ENCODE measurements around the gene OAS2.

Gene OAS2

DNA sequence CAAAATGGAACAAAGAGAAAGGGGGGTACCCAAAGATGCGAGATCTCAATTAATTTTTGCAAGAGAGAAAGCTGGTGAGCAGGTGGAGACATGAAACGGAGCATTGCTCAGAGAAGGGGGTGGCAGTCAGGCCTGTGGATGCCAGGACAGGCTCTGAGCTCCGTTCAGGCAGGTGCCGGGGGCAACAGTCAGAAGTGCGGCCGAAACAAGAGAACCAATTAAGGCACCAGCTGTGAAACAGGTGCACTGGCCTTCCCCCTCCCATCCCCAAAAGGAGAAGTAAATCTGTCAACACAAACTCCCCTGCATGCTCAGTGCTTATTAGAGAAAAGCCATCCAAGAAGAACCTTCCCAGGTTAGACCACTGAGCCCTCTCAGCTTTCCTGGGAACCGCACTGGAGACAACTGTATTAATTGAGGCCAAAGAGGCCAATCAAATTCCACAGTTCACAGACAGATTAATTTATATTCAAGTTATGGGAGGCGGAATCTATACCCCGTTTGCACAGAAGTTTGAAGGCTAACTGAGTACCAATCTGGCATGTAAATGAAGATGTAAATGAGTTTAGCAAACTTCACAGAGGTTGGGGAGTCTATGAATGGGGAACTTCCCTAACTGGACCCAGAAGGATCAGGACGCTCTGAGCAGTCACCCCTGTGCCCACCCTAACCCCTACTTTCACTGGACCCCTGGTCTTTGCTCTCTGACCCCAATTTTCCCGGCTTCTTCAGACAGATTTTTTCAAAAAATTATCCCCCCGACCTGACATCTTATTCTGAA is 20.9 kb downstream of the OAS2 start:
- no peaks in the 10 kb centered on the region for H3K36me3 ChIP-seq (ENCODE audit: control insufficient read depth, insufficient read depth, low read length)
- DNase-seq (ENCODE audit: low read depth, low spot score) = no peak

DNA sequence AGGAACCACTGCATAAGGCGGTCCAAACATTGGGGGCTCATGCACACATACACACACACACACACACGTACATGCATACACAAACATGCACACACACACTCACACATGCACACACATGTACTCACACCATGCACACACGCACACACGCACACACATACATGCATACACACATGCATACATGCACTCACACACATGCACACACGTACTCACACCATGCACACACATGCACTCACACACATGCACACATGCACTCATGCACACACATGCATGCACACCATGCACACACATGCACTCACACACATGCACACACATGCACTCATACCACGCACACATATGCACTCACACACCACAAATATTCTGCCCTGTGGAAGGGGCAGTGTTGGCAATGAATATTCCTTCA is 22.1 kb downstream of the OAS2 start:
- no peak overlapping the region for H3K27ac ChIP-seq (ENCODE audit: low read length)
- no peak for DNase-seq (ENCODE audit: low read depth, low spot score)
- H3K27me3 ChIP-seq (ENCODE audit: control insufficient read depth, insufficient read depth, low read length) = no peaks in the 10 kb centered on the region
- no peak overlapping the region for H3K4me3 ChIP-seq (ENCODE audit: low read length)
- no peaks in the 10 kb centered on the region for H3K9me3 ChIP-seq (ENCODE audit: control insufficient read depth, insufficient read depth, low read length)
- WGBS (ENCODE audit: insufficient coverage, insufficient read length) = no CpG with 5 or more reads among the region's 6 CpGs
- H3K36me3 ChIP-seq (ENCODE audit: control insufficient read depth, insufficient read depth, low read length) = no peaks in the 10 kb centered on the region
- H3K4me1 ChIP-seq (ENCODE audit: control insufficient read depth, insufficient read depth, low read length) = no peaks in the 10 kb centered on the region

More for the DNA sequence above, 20.9 kb downstream of the OAS2 start:
- Histone ChIP-seq H3K27me3 (ENCODE audit: control insufficient read depth, insufficient read depth, low read length) (no peaks in the 10 kb centered on the region), H3K27ac (ENCODE audit: low read length) (no peak overlapping the region), H3K4me1 (ENCODE audit: control insufficient read depth, insufficient read depth, low read length) (no peaks in the 10 kb centered on the region), H3K4me3 (ENCODE audit: low read length) (no peak overlapping the region), H3K9me3 (ENCODE audit: control insufficient read depth, insufficient read depth, low read length) (no peaks in the 10 kb centered on the region)
- no CpG with 5 or more reads among the region's 12 CpGs for WGBS (ENCODE audit: insufficient coverage, insufficient read length)

DNA sequence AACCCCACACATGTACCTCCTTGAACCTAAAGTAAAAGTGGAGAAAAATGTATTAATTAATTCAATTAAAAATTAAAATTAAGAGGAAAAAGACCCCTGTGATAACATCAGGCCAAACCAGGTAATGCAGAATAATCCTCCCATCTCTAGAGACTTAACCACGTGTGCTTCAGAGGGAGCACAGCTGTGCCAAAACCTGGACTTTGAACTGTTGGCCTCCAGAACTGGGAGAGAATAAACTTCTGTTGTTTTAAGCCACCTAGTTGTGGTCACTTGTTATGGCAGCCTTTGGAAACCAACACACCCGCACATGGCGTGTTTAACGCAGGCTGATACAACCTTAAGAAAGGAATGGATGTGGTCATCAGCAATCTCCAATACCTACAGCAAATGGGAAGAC is 23.8 kb downstream of the OAS2 start:
- no CpG with 5 or more reads among the region's 4 CpGs for WGBS (ENCODE audit: insufficient coverage, insufficient read length)

DNA sequence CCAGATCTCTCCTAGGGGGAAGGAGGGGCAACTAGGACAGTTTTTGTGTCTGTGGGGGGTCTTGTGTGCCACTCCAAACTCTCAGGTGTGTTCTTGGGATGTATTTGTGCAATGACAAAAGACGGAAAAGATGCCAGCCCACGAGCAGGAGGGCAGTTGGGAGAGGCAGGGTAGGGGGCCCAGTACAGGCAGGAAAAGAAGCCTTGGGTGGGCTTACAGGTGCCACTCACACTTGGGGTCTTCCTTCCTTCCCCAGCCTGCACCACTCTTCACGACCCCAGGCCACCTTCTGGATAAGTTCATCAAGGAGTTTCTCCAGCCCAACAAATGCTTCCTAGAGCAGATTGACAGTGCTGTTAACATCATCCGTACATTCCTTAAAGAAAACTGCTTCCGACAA is 24.4 kb downstream of the OAS2 start:
- H3K4me1 ChIP-seq (ENCODE audit: control insufficient read depth, insufficient read depth, low read length) = no peaks in the 10 kb centered on the region
- no peaks in the 10 kb centered on the region for H3K36me3 ChIP-seq (ENCODE audit: control insufficient read depth, insufficient read depth, low read length)
- H3K9me3 ChIP-seq (ENCODE audit: control insufficient read depth, insufficient read depth, low read length) = no peaks in the 10 kb centered on the region
- no CpG with 5 or more reads among the region's 5 CpGs for WGBS (ENCODE audit: insufficient coverage, insufficient read length)
- H3K27me3 ChIP-seq (ENCODE audit: control insufficient read depth, insufficient read depth, low read length) = no peaks in the 10 kb centered on the region
- H3K4me3 ChIP-seq (ENCODE audit: low read length) = no peak overlapping the region
- no peak overlapping the region for H3K27ac ChIP-seq (ENCODE audit: low read length)
- DNase-seq (ENCODE audit: low read depth, low spot score) = no peak

More for the DNA sequence above, 23.8 kb downstream of the OAS2 start:
- H3K9me3 ChIP-seq (ENCODE audit: control insufficient read depth, insufficient read depth, low read length) = no peaks in the 10 kb centered on the region
- H3K4me1 ChIP-seq (ENCODE audit: control insufficient read depth, insufficient read depth, low read length) = no peaks in the 10 kb centered on the region
- no peaks in the 10 kb centered on the region for H3K36me3 ChIP-seq (ENCODE audit: control insufficient read depth, insufficient read depth, low read length)
- no peak overlapping the region for H3K27ac ChIP-seq (ENCODE audit: low read length)
- no peaks in the 10 kb centered on the region for H3K27me3 ChIP-seq (ENCODE audit: control insufficient read depth, insufficient read depth, low read length)
- DNase-seq (ENCODE audit: low read depth, low spot score) = no peak
- H3K4me3 ChIP-seq (ENCODE audit: low read length) = no peak overlapping the region

DNA sequence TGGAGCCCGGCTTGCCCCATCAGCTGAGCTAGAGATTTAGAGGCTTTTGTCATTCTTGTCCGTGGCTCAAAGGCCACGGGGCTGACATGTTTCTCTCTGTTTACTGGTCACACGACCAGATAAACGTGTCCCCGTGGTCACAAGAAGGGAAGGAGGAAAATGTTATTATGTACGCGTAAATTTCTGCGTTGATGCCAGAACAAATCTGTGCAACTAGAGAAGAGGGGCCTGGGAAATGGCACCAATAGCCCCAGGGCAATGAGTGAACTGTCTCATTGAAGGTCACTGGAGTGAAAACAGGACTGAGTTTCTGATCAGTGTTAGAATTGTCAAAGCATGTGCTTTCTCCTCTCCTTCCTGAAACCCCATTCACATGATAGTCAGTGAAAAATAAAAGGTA is 25.3 kb downstream of the OAS2 start:
- H3K4me1 ChIP-seq (ENCODE audit: control insufficient read depth, insufficient read depth, low read length) = no peaks in the 10 kb centered on the region
- no peaks in the 10 kb centered on the region for H3K9me3 ChIP-seq (ENCODE audit: control insufficient read depth, insufficient read depth, low read length)
- no CpG with 5 or more reads among the region's 9 CpGs for WGBS (ENCODE audit: insufficient coverage, insufficient read length)
- H3K36me3 ChIP-seq (ENCODE audit: control insufficient read depth, insufficient read depth, low read length) = no peaks in the 10 kb centered on the region
- no peak overlapping the region for H3K27ac ChIP-seq (ENCODE audit: low read length)
- H3K4me3 ChIP-seq (ENCODE audit: low read length) = no peak overlapping the region
- DNase-seq (ENCODE audit: low read depth, low spot score) = no peak
- no peaks in the 10 kb centered on the region for H3K27me3 ChIP-seq (ENCODE audit: control insufficient read depth, insufficient read depth, low read length)

DNA sequence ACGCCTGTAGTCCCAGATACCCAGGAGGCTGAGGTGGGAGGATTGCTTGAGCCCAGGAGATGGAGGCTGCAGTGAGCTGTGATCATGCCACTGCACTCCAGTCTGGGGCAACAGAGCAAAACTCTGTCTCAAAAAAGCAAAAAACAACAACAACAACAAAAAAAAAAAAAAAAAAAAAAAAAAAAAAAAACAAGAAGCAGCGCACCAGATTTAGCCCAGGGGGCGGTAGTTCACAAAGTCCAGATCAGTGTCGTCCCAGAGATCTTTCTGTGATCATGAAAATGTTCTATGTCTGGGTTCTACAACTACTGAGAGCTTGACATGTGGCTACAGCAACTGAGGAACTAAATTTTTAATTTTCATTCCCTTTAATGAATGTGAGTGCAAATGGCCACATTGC is 27.4 kb downstream of the OAS2 start:
- H3K27ac ChIP-seq (ENCODE audit: low read length) = no peak overlapping the region
- WGBS (ENCODE audit: insufficient coverage, insufficient read length) = no CpG with 5 or more reads among the region's 4 CpGs
- H3K36me3 ChIP-seq (ENCODE audit: control insufficient read depth, insufficient read depth, low read length) = no peaks in the 10 kb centered on the region
- DNase-seq (ENCODE audit: low read depth, low spot score) = no peak
- no peaks in the 10 kb centered on the region for H3K4me1 ChIP-seq (ENCODE audit: control insufficient read depth, insufficient read depth, low read length)
- no peak overlapping the region for H3K4me3 ChIP-seq (ENCODE audit: low read length)
- H3K9me3 ChIP-seq (ENCODE audit: control insufficient read depth, insufficient read depth, low read length) = no peaks in the 10 kb centered on the region
- H3K27me3 ChIP-seq (ENCODE audit: control insufficient read depth, insufficient read depth, low read length) = no peaks in the 10 kb centered on the region

DNA sequence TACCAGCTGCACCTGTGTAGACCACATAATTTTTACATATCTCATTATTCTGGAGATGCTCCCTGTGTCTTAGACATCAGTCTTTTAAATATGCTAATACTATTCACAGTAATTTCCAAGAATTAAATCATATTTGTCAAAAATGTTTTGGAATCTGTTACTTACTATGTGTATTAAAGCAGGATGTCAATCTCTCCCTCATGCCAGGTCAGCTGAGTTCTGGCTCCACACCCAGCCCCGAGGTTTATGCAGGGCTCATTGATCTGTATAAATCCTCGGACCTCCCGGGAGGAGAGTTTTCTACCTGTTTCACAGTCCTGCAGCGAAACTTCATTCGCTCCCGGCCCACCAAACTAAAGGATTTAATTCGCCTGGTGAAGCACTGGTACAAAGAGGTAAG is 27.9 kb downstream of the OAS2 start:
- DNase-seq (ENCODE audit: low read depth, low spot score) = no peak
- WGBS (ENCODE audit: insufficient coverage, insufficient read length) = no CpG with 5 or more reads among the region's 7 CpGs
- Histone ChIP-seq H3K4me1 (ENCODE audit: control insufficient read depth, insufficient read depth, low read length) (no peaks in the 10 kb centered on the region), H3K4me3 (ENCODE audit: low read length) (no peak overlapping the region), H3K36me3 (ENCODE audit: control insufficient read depth, insufficient read depth, low read length) (no peaks in the 10 kb centered on the region), H3K9me3 (ENCODE audit: control insufficient read depth, insufficient read depth, low read length) (no peaks in the 10 kb centered on the region), H3K27me3 (ENCODE audit: control insufficient read depth, insufficient read depth, low read length) (no peaks in the 10 kb centered on the region), H3K27ac (ENCODE audit: low read length) (no peak overlapping the region)

DNA sequence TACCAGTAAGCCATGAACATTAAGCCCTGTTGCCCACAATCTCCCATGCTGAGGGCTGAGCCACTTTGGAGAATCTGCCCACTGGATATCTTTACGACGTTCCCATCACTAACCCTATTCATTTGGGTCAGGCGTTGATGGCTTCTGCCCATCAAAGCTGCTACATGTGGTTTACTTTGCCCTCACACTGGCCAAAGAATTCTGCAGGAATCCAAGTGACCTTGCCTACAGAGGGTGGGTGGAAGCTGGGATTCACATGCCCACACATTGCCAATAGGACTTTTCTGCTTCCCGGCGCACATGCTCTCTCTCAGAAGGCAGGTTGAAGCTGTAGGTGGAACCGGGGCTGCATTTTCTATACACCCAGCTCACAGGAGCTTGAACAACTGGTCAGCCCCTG is 28.3 kb downstream of the OAS2 start:
- no peak for DNase-seq (ENCODE audit: low read depth, low spot score)
- Histone ChIP-seq H3K27ac (ENCODE audit: low read length) (no peak overlapping the region), H3K4me3 (ENCODE audit: low read length) (no peak overlapping the region), H3K9me3 (ENCODE audit: control insufficient read depth, insufficient read depth, low read length) (no peaks in the 10 kb centered on the region), H3K27me3 (ENCODE audit: control insufficient read depth, insufficient read depth, low read length) (no peaks in the 10 kb centered on the region), H3K4me1 (ENCODE audit: control insufficient read depth, insufficient read depth, low read length) (no peaks in the 10 kb centered on the region), H3K36me3 (ENCODE audit: control insufficient read depth, insufficient read depth, low read length) (no peaks in the 10 kb centered on the region)
- WGBS (ENCODE audit: insufficient coverage, insufficient read length) = no CpG with 5 or more reads among the region's 6 CpGs

DNA sequence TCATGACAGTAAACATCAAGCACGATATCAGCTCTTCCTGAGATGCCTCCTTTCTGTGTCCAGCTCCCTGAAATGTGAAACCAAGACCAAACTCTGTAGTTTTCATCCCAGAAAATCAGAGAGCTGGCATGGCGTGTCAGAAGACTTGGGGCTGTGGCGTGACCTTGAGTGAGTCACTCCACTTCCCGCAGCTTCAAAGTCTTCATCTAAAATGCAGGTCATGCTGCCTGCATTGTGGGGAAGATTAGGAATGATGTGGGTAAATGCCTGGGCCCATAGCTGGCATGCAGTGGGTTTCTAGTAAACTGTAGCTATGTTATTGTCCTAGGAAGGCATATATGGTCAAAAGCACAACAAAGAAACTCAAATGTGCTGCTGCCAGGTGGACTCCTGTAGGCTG is 28.8 kb downstream of the OAS2 start:
- DNase-seq (ENCODE audit: low read depth, low spot score) = no peak
- no peaks in the 10 kb centered on the region for H3K9me3 ChIP-seq (ENCODE audit: control insufficient read depth, insufficient read depth, low read length)
- no peak overlapping the region for H3K4me3 ChIP-seq (ENCODE audit: low read length)
- no peaks in the 10 kb centered on the region for H3K4me1 ChIP-seq (ENCODE audit: control insufficient read depth, insufficient read depth, low read length)
- WGBS (ENCODE audit: insufficient coverage, insufficient read length) = no CpG with 5 or more reads among the region's 4 CpGs
- H3K27me3 ChIP-seq (ENCODE audit: control insufficient read depth, insufficient read depth, low read length) = no peaks in the 10 kb centered on the region
- no peaks in the 10 kb centered on the region for H3K36me3 ChIP-seq (ENCODE audit: control insufficient read depth, insufficient read depth, low read length)
- no peak overlapping the region for H3K27ac ChIP-seq (ENCODE audit: low read length)

DNA sequence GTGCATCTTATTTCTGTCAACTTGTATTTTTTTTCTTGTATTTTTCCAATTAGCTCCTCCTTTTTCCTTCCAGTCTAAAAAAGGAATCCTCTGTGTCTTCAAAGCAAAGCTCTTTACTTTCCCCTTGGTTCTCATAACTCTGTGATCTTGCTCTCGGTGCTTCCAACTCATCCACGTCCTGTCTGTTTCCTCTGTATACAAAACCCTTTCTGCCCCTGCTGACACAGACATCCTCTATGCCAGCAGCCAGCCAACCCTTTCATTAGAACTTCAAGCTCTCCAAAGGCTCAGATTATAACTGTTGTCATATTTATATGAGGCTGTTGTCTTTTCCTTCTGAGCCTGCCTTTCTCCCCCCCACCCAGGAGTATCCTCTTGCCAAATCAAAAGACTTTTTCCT is 32.4 kb downstream of the OAS2 start:
- Histone ChIP-seq H3K36me3 (ENCODE audit: control insufficient read depth, insufficient read depth, low read length) (no peaks in the 10 kb centered on the region), H3K4me1 (ENCODE audit: control insufficient read depth, insufficient read depth, low read length) (no peaks in the 10 kb centered on the region)
- WGBS (ENCODE audit: insufficient coverage, insufficient read length) = no CpG with 5 or more reads among the region's 2 CpGs

DNA sequence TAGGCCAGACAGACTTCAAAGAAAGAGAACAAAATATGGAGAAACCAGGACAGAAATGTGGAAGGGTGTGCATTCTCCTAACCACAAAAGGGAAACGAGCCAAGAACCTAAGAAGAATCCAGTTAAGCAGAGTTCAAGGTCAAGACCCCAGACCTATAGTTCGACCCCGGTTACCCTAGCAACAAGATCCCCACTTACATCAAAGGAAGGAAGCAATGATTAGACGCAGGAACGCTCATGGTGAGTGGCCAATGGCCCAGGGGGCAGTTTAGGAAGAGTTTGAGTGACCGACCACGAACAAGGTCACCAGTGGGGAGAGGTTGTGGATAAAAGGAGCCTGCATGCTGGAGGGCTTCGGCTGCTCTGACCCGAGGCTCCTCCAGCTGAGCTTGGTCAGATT is 36.2 kb downstream of the OAS2 start:
- Histone ChIP-seq H3K27me3 (ENCODE audit: control insufficient read depth, insufficient read depth, low read length) (no peaks in the 10 kb centered on the region), H3K27ac (ENCODE audit: low read length) (no peak overlapping the region), H3K4me1 (ENCODE audit: control insufficient read depth, insufficient read depth, low read length) (no peaks in the 10 kb centered on the region), H3K36me3 (ENCODE audit: control insufficient read depth, insufficient read depth, low read length) (no peaks in the 10 kb centered on the region), H3K9me3 (ENCODE audit: control insufficient read depth, insufficient read depth, low read length) (no peaks in the 10 kb centered on the region), H3K4me3 (ENCODE audit: low read length) (no peak overlapping the region)
- no CpG with 5 or more reads among the region's 9 CpGs for WGBS (ENCODE audit: insufficient coverage, insufficient read length)
- no peak for DNase-seq (ENCODE audit: low read depth, low spot score)

More for the DNA sequence above, 32.4 kb downstream of the OAS2 start:
- H3K27me3 ChIP-seq (ENCODE audit: control insufficient read depth, insufficient read depth, low read length) = no peaks in the 10 kb centered on the region
- no peak for DNase-seq (ENCODE audit: low read depth, low spot score)
- no peak overlapping the region for H3K27ac ChIP-seq (ENCODE audit: low read length)
- no peak overlapping the region for H3K4me3 ChIP-seq (ENCODE audit: low read length)
- H3K9me3 ChIP-seq (ENCODE audit: control insufficient read depth, insufficient read depth, low read length) = no peaks in the 10 kb centered on the region

Data from iPS DF 6.9 (cell line).